Astrocyte (in vitro differentiated cells and primary cell): Measurements from ENCODE around the gene RBM46. TPM values are rescaled to one million over a fixed set of nuclear protein-coding genes. Genes with fewer than 3 reads are reported as not detected.

Source experiments
- DNase-seq: peaks from one replicate; pipeline ENCODE4 v3.0.0-alpha.2; 2010; ENCODE audit warnings: low read depth
- FAIRE-seq: peaks from 2 replicates; lab custom pipeline; 2011; peaks lifted over from hg19 to GRCh38; lab: Jason Lieb, UNC
- H2AFZ ChIP-seq: 2 replicates; pipeline ENCODE4 v1.6.0; 2012; ENCODE audit warnings: low read depth, low read length, inconsistent platforms
- H3K27ac ChIP-seq: 2 replicates; pipeline ENCODE4 v1.5.1; 2011; ENCODE audit warnings: low read depth, low read length, inconsistent platforms
- H3K27me3 ChIP-seq: 2 replicates; pipeline ENCODE4 v1.6.0; 2011; ENCODE audit warnings: low read length, inconsistent platforms; ENCODE audit not compliant: insufficient read depth
- H3K36me3 ChIP-seq: 2 replicates; pipeline ENCODE4 v1.5.1; 2011; ENCODE audit warnings: low read length, inconsistent platforms; ENCODE audit not compliant: insufficient read depth
- H3K4me1 ChIP-seq: 2 replicates; pipeline ENCODE4 v1.5.1; 2011; ENCODE audit warnings: low read length, inconsistent platforms; ENCODE audit not compliant: insufficient read depth
- H3K4me2 ChIP-seq: 2 replicates; pipeline ENCODE4 v1.6.0; 2012; ENCODE audit warnings: low read length, inconsistent platforms
- H3K4me3 ChIP-seq: 2 replicates; pipeline ENCODE4 v1.5.1; 2011; ENCODE audit warnings: low read depth, mild to moderate bottlenecking, low read length, inconsistent platforms; ENCODE audit not compliant: insufficient read depth
- H3K79me2 ChIP-seq: 2 replicates; pipeline ENCODE4 v1.6.0; 2012; ENCODE audit warnings: mild to moderate bottlenecking, low read length, inconsistent platforms; ENCODE audit not compliant: insufficient read depth
- H3K9ac ChIP-seq: 2 replicates; pipeline ENCODE4 v1.6.0; 2012; ENCODE audit warnings: mild to moderate bottlenecking, low read length, inconsistent platforms
- H3K9me3 ChIP-seq: 2 replicates; pipeline ENCODE4 v1.5.1; 2012; ENCODE audit warnings: low read depth, mild to moderate bottlenecking, low read length, inconsistent platforms; ENCODE audit not compliant: insufficient read depth
- H4K20me1 ChIP-seq: 2 replicates; pipeline ENCODE4 v1.6.0; 2012; ENCODE audit warnings: low read length, inconsistent platforms; ENCODE audit not compliant: insufficient read depth
- H3K27ac Mint-ChIP-seq: one replicate; pipeline ENCODE4 v1.8.0; 2021; ENCODE audit warnings: mild to moderate bottlenecking, mixed read lengths; ENCODE audit not compliant: unreplicated experiment
- H3K27me3 Mint-ChIP-seq: one replicate; pipeline ENCODE4 v1.8.0; 2021; ENCODE audit warnings: low read depth, mixed read lengths; ENCODE audit not compliant: unreplicated experiment
- H3K36me3 Mint-ChIP-seq: one replicate; pipeline ENCODE4 v1.8.0; 2021; ENCODE audit warnings: low read depth, mixed read lengths; ENCODE audit not compliant: unreplicated experiment
- H3K4me1 Mint-ChIP-seq: one replicate; pipeline ENCODE4 v1.8.0; 2021; ENCODE audit warnings: low read depth, mixed read lengths; ENCODE audit not compliant: unreplicated experiment
- H3K4me3 Mint-ChIP-seq: one replicate; pipeline ENCODE4 v1.8.0; 2021; ENCODE audit warnings: mild to moderate bottlenecking, moderate library complexity, mixed read lengths; ENCODE audit not compliant: unreplicated experiment
- H3K9me3 Mint-ChIP-seq: one replicate; pipeline ENCODE4 v1.8.0; 2021; ENCODE audit warnings: mild to moderate bottlenecking, mixed read lengths; ENCODE audit not compliant: unreplicated experiment
- EZH2 ChIP-seq: IDR thresholded peaks from 2 replicates; pipeline ENCODE4 v1.6.1; 2012; ENCODE audit warnings: mild to moderate bottlenecking, low read length, inconsistent platforms; ENCODE audit not compliant: insufficient read depth
- total RNA-seq: library from RNA; stranded (reverse); gene quantifications from 2 replicates; pipeline ENCODE4 v1.2.1, GENCODE V29; 2021
- TF ChIP-seq, protein P1 (sequence below): IDR thresholded peaks from 2 replicates; pipeline ENCODE4 v1.5.1; 2011; ENCODE audit warnings: low read depth, mild to moderate bottlenecking, inconsistent platforms, low read length, moderate library complexity; ENCODE audit not compliant: insufficient read depth

Gene RBM46
- total RNA-seq, 1 donor from 2014 or later, result not detected

DNA sequence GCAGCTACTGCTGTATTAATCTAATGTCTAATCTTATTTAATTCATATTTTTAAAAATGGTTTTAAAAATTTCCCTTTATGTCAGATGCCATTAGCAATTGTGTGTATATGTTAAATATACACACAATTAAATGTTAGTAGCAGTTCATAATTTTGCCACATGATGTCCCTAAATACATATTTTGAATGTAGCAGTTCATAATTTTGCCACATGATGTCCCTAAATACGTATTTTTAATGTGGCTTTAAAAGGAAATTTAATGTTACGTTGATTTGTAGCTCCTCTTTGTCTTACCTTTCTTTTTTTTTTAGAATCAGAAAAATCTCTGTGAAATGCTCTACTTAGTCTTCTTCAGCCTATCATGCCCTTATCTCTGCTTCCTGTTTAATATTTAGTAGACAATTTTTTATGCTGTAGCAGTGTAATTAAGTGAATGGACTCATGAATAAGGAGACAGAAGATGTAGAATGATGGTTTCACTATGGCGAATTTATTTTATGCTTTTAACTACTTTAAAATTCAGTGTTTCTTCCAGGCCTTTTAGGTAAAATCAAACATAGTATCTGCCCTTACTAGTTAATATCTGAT, 26.1 kb downstream of the RBM46 start:
- TF ChIP-seq EZH2, result no peak
- TF ChIP-seq, protein P1, sequence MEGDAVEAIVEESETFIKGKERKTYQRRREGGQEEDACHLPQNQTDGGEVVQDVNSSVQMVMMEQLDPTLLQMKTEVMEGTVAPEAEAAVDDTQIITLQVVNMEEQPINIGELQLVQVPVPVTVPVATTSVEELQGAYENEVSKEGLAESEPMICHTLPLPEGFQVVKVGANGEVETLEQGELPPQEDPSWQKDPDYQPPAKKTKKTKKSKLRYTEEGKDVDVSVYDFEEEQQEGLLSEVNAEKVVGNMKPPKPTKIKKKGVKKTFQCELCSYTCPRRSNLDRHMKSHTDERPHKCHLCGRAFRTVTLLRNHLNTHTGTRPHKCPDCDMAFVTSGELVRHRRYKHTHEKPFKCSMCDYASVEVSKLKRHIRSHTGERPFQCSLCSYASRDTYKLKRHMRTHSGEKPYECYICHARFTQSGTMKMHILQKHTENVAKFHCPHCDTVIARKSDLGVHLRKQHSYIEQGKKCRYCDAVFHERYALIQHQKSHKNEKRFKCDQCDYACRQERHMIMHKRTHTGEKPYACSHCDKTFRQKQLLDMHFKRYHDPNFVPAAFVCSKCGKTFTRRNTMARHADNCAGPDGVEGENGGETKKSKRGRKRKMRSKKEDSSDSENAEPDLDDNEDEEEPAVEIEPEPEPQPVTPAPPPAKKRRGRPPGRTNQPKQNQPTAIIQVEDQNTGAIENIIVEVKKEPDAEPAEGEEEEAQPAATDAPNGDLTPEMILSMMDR, result peak; percentile 64
- FAIRE-seq (peak; percentile 98), DNase-seq (peak; percentile 19)
- Histone ChIP-seq H3K9me3 (no peaks in the 10 kb centered on the region), H3K9ac (no peak overlapping the region), H3K79me2 (no peaks in the 10 kb centered on the region), H2AFZ (no peak overlapping the region), H3K27ac (no peak overlapping the region), H3K4me2 (peak overlapping the region; percentile 26), H4K20me1 (no peaks in the 10 kb centered on the region), H3K4me1 (no peaks in the 10 kb centered on the region), H3K27me3 (no peaks in the 10 kb centered on the region), H3K36me3 (no peaks in the 10 kb centered on the region), H3K4me3 (no peak overlapping the region)
- Mint-ChIP-seq H3K9me3 (no peaks in the 10 kb centered on the region), H3K27ac (no peak overlapping the region), H3K36me3 (no peaks in the 10 kb centered on the region), H3K27me3 (no peaks in the 10 kb centered on the region), H3K4me1 (no peaks in the 10 kb centered on the region), H3K4me3 (no peak overlapping the region)

DNA sequence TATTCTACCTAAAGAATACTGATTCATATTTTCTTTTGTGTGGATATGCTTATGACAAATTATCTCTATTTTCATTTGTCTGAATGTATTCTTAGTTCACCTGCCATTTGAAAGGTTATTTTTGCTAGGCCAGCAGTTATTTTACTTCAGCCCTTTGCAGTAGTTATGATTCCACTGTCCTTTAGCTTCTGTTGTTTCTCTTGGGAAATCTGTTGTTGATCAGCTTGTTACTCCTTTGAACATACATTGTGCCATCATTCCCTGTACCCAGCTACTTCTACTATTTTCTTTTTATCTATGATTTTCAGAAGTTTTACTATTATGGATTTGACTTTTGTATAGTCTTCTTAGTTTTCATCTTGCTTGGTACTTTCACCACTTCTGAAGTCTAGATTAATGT, 37.2 kb downstream of the RBM46 start:
- no peak overlapping the region for H3K4me2 ChIP-seq
- peaks cover 6% of the 10 kb centered on the region for H3K4me1 Mint-ChIP-seq

DNA sequence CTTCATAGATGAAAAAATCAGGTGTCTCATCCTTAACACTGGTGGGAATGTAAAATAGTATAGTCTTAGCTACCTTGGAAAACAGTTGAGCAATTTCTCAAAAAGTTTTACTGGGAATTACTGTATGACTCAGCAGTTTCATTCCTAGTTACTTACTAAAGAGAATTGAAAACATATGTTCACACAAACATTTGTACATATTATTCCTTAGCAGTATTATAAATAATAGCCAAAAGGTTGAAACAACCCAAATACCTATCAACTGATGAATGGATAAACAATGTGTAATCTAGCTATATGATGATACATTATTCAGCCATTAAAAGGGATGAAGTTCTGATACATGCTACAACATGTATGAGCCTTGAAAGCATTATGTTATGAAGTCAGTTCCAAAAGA, 41.7 kb downstream of the RBM46 start:
- no peak overlapping the region for H3K27ac ChIP-seq
- H3K4me2 ChIP-seq, result no peak overlapping the region
- no peak overlapping the region for H3K27ac Mint-ChIP-seq

More for the DNA sequence above, 37.2 kb downstream of the RBM46 start:
- H3K27me3 ChIP-seq, result no peaks in the 10 kb centered on the region
- no peaks in the 10 kb centered on the region for H4K20me1 ChIP-seq
- H3K36me3 ChIP-seq, result no peaks in the 10 kb centered on the region
- H3K27me3 Mint-ChIP-seq, result no peaks in the 10 kb centered on the region
- H2AFZ ChIP-seq, result no peak overlapping the region
- no peaks in the 10 kb centered on the region for H3K9me3 ChIP-seq
- H3K9me3 Mint-ChIP-seq, result no peaks in the 10 kb centered on the region
- no peak overlapping the region for H3K27ac Mint-ChIP-seq
- no peak overlapping the region for H3K27ac ChIP-seq
- no peak overlapping the region for H3K9ac ChIP-seq
- no peaks in the 10 kb centered on the region for H3K79me2 ChIP-seq
- no peaks in the 10 kb centered on the region for H3K36me3 Mint-ChIP-seq
- TF ChIP-seq EZH2, result no peak
- TF ChIP-seq, protein P1, result no peak
- DNase-seq (no peak), FAIRE-seq (no peak)
- H3K4me3 ChIP-seq, result no peak overlapping the region
- H3K4me3 Mint-ChIP-seq, result no peak overlapping the region
- H3K4me1 ChIP-seq, result no peaks in the 10 kb centered on the region

More for the DNA sequence above, 41.7 kb downstream of the RBM46 start:
- Mint-ChIP-seq H3K27me3 (no peaks in the 10 kb centered on the region), H3K4me1 (peaks cover 6% of the 10 kb centered on the region), H3K4me3 (no peak overlapping the region), H3K36me3 (no peaks in the 10 kb centered on the region), H3K9me3 (no peaks in the 10 kb centered on the region)
- Histone ChIP-seq H4K20me1 (no peaks in the 10 kb centered on the region), H3K27me3 (no peaks in the 10 kb centered on the region), H3K79me2 (no peaks in the 10 kb centered on the region), H3K4me3 (no peak overlapping the region), H2AFZ (no peak overlapping the region), H3K36me3 (no peaks in the 10 kb centered on the region), H3K9ac (no peak overlapping the region), H3K4me1 (no peaks in the 10 kb centered on the region), H3K9me3 (no peaks in the 10 kb centered on the region)
- FAIRE-seq (peak; percentile 93), DNase-seq (peak; percentile 61)
- TF ChIP-seq, protein P1, result no peak
- TF ChIP-seq EZH2, result no peak
